ENCODE results near the gene GPR173. TPM values are rescaled to one million over a fixed set of nuclear protein-coding genes. Genes with fewer than 3 reads are reported as not detected.

The GPR173 gene
- total and polyA plus RNA-seq, 2 experiments from 2014 or later, result 0.92 to 7.7 TPM

- Mint-ChIP-seq H3K4me1 (peaks cover 15% of the 10 kb centered on the region), H3K36me3 (ENCODE audit: low read depth) (no peaks in the 10 kb centered on the region), H3K4me3 (no peak overlapping the region), H3K27me3 (ENCODE audit: insufficient read depth, low read depth, poor library complexity) (peaks cover 9% of the 10 kb centered on the region), H3K27ac (no peak overlapping the region), H3K9me3 (no peaks in the 10 kb centered on the region)
- ATAC-seq, result peak; percentile 43
- peaks cover 8% of the 10 kb centered on the region; the same call in 1 of the 2 replicates for H3K4me1 ChIP-seq (ENCODE audit: insufficient read depth)
- H3F3A ChIP-seq (replicated peaks; ENCODE audit: low read depth), result no peaks in the 10 kb centered on the region; the same call in 1 of the 2 replicates
- H3K27me3 ChIP-seq (ENCODE audit: insufficient read depth), result no peaks in the 10 kb centered on the region
- no peaks in the 10 kb centered on the region for H3K79me2 ChIP-seq (replicated peaks; ENCODE audit: insufficient read depth)
- TF ChIP-seq POLR2AphosphoS5 (IDR thresholded peaks at IDR 0.05; ENCODE audit: low read depth) (no peak), NANOG (IDR thresholded peaks at IDR 0.05; ENCODE audit: borderline replicate concordance) (no peak), REST (IDR thresholded peaks at IDR 0.05; ENCODE audit: unreplicated experiment) (no peak), JUNB (IDR thresholded peaks at IDR 0.05; ENCODE audit: unreplicated experiment) (no peak), STAT1 (IDR thresholded peaks at IDR 0.05; ENCODE audit: unreplicated experiment) (no peak)
- DNase-seq (ENCODE audit: low spot score), result peak; percentile 33
- no peaks in the 10 kb centered on the region for H4K20me1 ChIP-seq (replicated peaks; ENCODE audit: insufficient read depth)
- H2AFZ ChIP-seq, result no peak overlapping the region
- H3K36me3 ChIP-seq (ENCODE audit: insufficient read depth), result no peaks in the 10 kb centered on the region
- no peaks in the 10 kb centered on the region for H3K9me2 ChIP-seq (ENCODE audit: insufficient read depth)
- no peak overlapping the region; the same call in 1 of the 2 replicates for H3K27ac ChIP-seq (ENCODE audit: low read depth)
- H3K4me3 ChIP-seq, result no peak overlapping the region
- no peak overlapping the region for H3K4me2 ChIP-seq
These were observed 24.6 kb downstream of the GPR173 start for GRCh38 chrX:53073115-53073586.

GRCh38 chrX:53075011-53075410 is 26.4 kb downstream of the GPR173 start:
- Mint-ChIP-seq H3K4me1 (peaks cover 19% of the 10 kb centered on the region), H3K27me3 (ENCODE audit: insufficient read depth, low read depth, poor library complexity) (peaks cover 11% of the 10 kb centered on the region), H3K27ac (no peak overlapping the region), H3K4me3 (no peak overlapping the region), H3K9me3 (no peaks in the 10 kb centered on the region), H3K36me3 (ENCODE audit: low read depth) (no peaks in the 10 kb centered on the region)
- DNase-seq (ENCODE audit: low spot score), result peak; percentile 18
- Histone ChIP-seq H4K20me1 (replicated peaks; ENCODE audit: insufficient read depth) (no peaks in the 10 kb centered on the region), H3K4me3 (no peak overlapping the region), H3K36me3 (ENCODE audit: insufficient read depth) (no peaks in the 10 kb centered on the region), H3K4me2 (no peak overlapping the region), H3F3A (replicated peaks; ENCODE audit: low read depth) (no peaks in the 10 kb centered on the region; the same call in 1 of the 2 replicates), H3K27ac (ENCODE audit: low read depth) (no peak overlapping the region), H2AFZ (no peak overlapping the region), H3K4me1 (ENCODE audit: insufficient read depth) (peaks cover 8% of the 10 kb centered on the region; the same call in 1 of the 2 replicates), H3K27me3 (ENCODE audit: insufficient read depth) (no peaks in the 10 kb centered on the region), H3K9me2 (ENCODE audit: insufficient read depth) (no peaks in the 10 kb centered on the region), H3K79me2 (replicated peaks; ENCODE audit: insufficient read depth) (no peaks in the 10 kb centered on the region)
- ATAC-seq, result no peak
- no peak for TF ChIP-seq REST (IDR thresholded peaks at IDR 0.05; ENCODE audit: unreplicated experiment)
- TF ChIP-seq ZNF462 (CRISPR knock-in tag; IDR thresholded peaks at IDR 0.05), result no peak
- no peak for TF ChIP-seq JUNB (IDR thresholded peaks at IDR 0.05; ENCODE audit: unreplicated experiment)
- no peak for TF ChIP-seq ZNF114 (CRISPR knock-in tag; IDR thresholded peaks at IDR 0.05)
- no peak for TF ChIP-seq NANOG (IDR thresholded peaks at IDR 0.05; ENCODE audit: borderline replicate concordance)
